K562 (cell line): ENCODE results near the gene PATL2. TPM values are rescaled to one million over a fixed set of nuclear protein-coding genes. Genes with fewer than 3 reads are reported as not detected.

Source experiments
- CBX8 ChIP-seq: fragments of 200-600 bp; sonication (generic); IDR thresholded peaks from 2 replicates; pipeline ENCODE4 v1.6.1; 2012; ENCODE audit warnings: borderline replicate concordance, mixed run types, low read depth, mild to moderate bottlenecking, moderate library complexity, mixed read lengths, low read length, control low read depth, inconsistent platforms; ENCODE audit not compliant: poor library complexity, severe bottlenecking; ENCODE audit errors: extremely low read depth
- CCAR2 ChIP-seq: fragments of 200-400 bp; formaldehyde crosslinking; IDR thresholded peaks from 2 replicates; pipeline ENCODE4 v1.6.1; 2017; ENCODE audit warnings: mild to moderate bottlenecking, low read depth, low read length
- CHD2 ChIP-seq: IDR thresholded peaks from 2 replicates; pipeline ENCODE4 v1.6.1; 2011; ENCODE audit warnings: low read depth, low read length
- DMBX1 ChIP-seq: fragments of 250-450 bp; sonication (Bioruptor Pico); IDR thresholded peaks from 2 replicates; pipeline ENCODE4 v1.8.0; 2022; ENCODE audit warnings: inconsistent platforms, mild to moderate bottlenecking, moderate library complexity, borderline replicate concordance
- EHMT2 ChIP-seq: fragments of 450-650 bp; IDR thresholded peaks from 2 replicates; pipeline ENCODE4 v1.6.1; 2018; ENCODE audit warnings: antibody characterized with exemption
- EWSR1 ChIP-seq: fragments of 450-650 bp; IDR thresholded peaks from 2 replicates; pipeline ENCODE4 v1.6.1; 2018; ENCODE audit warnings: borderline replicate concordance, mild to moderate bottlenecking, low read depth, moderate library complexity; ENCODE audit not compliant: partially characterized antibody
- IRF2 ChIP-seq: sonication (generic); formaldehyde crosslinking; IDR thresholded peaks from 2 replicates; pipeline ENCODE4 v1.8.1; 2022; ENCODE audit warnings: mild to moderate bottlenecking, missing genetic modification reagents
- MXI1 ChIP-seq: IDR thresholded peaks from 2 replicates; pipeline ENCODE4 v1.6.1; 2011; ENCODE audit warnings: low read depth, mild to moderate bottlenecking, improper control_type of control experiment, low read length
- MYNN ChIP-seq, 2 experiments: sonication (generic); formaldehyde crosslinking in 1 of 2; IDR thresholded peaks; 2 replicates each; pipeline versions ENCODE4 v1.5.0 to v1.6.1; 2016 to 2020; ENCODE audit warnings: antibody characterized with exemption in 1 of 2, missing genetic modification reagents in 1 of 2
- NBN ChIP-seq: fragments of 450-650 bp; IDR thresholded peaks from 2 replicates; pipeline ENCODE4 v1.6.1; 2016; ENCODE audit warnings: low read depth, mild to moderate bottlenecking
- RFX5 ChIP-seq: IDR thresholded peaks from 2 replicates; pipeline ENCODE4 v1.6.1; 2011; ENCODE audit warnings: low read depth, mild to moderate bottlenecking, improper control_type of control experiment, low read length
- SMARCC2 ChIP-seq: fragments of 450-650 bp; IDR thresholded peaks from 2 replicates; pipeline ENCODE4 v1.6.1; 2017; ENCODE audit warnings: antibody characterized with exemption, moderate library complexity, mild to moderate bottlenecking, low read depth
- TAF9B ChIP-seq: fragments of 450-650 bp; IDR thresholded peaks from 2 replicates; pipeline ENCODE4 v1.6.1; 2018; ENCODE audit warnings: mild to moderate bottlenecking; ENCODE audit not compliant: partially characterized antibody
- THRAP3 ChIP-seq: fragments of 450-650 bp; IDR thresholded peaks from 2 replicates; pipeline ENCODE4 v1.6.1; 2016; ENCODE audit warnings: mild to moderate bottlenecking, inconsistent platforms, borderline replicate concordance
- ZNF324 ChIP-seq: fragments of 250-450 bp; sonication (Bioruptor Pico); IDR thresholded peaks from 2 replicates; pipeline ENCODE4 v1.4.0; 2020; ENCODE audit warnings: mild to moderate bottlenecking
- ZNF41 ChIP-seq: fragments of 250-450 bp; sonication (Bioruptor Pico); conservative IDR thresholded peaks from 2 replicates; pipeline ENCODE4 v1.4.0; 2020; ENCODE audit warnings: mild to moderate bottlenecking
- ZNF57 ChIP-seq: fragments of 450-650 bp; formaldehyde crosslinking; IDR thresholded peaks from 2 replicates; pipeline ENCODE4 v1.4.0; 2020; ENCODE audit warnings: mild to moderate bottlenecking, moderate library complexity
- ZNF583 ChIP-seq: fragments of 250-450 bp; sonication (Bioruptor Pico); IDR thresholded peaks from 2 replicates; pipeline ENCODE4 v1.4.0; 2020
- polyA plus RNA-seq, 8 experiments: library from polyadenylated mRNA; depleted of rRNA in 4 of 8; stranded (reverse) in 5 of 8; unstranded in 3 of 8; fragments of >200 nt; fragmentation: Nextera tagmentation in 2 of 8; fragmentation: Illumina TruSeq in 1 of 8; extraction: Ambion mirVana in 2 of 8; extraction: Trizol in 1 of 8; gene quantifications; 2 replicates each; pipeline versions ENCODE4 v1.2.1 to v1.2.3, GENCODE V29; 2011 to 2014; ENCODE audit warnings: inconsistent platforms in 1 of 8, missing spikeins in 1 of 8
- total RNA-seq, 7 experiments: library from RNA; depleted of rRNA in 6 of 7; stranded (reverse); fragments of >200 nt in 6 of 7; fragmentation: Illumina TruSeq in 2 of 7; extraction: Trizol in 2 of 7; gene quantifications; 2 replicates each; pipeline versions ENCODE4 v1.2.1 to v1.2.3, GENCODE V29; 2011 to 2021; ENCODE audit warnings: low replicate concordance in 1 of 7
- TF ChIP-seq, protein P1 (sequence below): fragments of 250-450 bp; sonication (Bioruptor Pico); IDR thresholded peaks from 2 replicates; pipeline ENCODE4 v1.5.0; 2020; ENCODE audit warnings: mild to moderate bottlenecking
- TF ChIP-seq, protein P2 (sequence below), 2 experiments: fragments of 450-650 bp in 1 of 2; sonication (generic) in 1 of 2; formaldehyde crosslinking in 1 of 2; IDR thresholded peaks in 1 of 2; conservative IDR thresholded peaks in 1 of 2; 2 replicates each; pipeline versions ENCODE4 v1.6.1 to v1.8.1; 2016 to 2023; ENCODE audit warnings: mild to moderate bottlenecking in 2 of 2, moderate library complexity in 2 of 2, inconsistent platforms in 1 of 2, missing genetic modification reagents in 1 of 2
- TF ChIP-seq, protein P3 (sequence below): IDR thresholded peaks from 2 replicates; pipeline ENCODE4 v1.6.1; 2011; ENCODE audit warnings: borderline replicate concordance, low read depth, mild to moderate bottlenecking, moderate library complexity, low read length; ENCODE audit not compliant: insufficient read depth, poor library complexity, severe bottlenecking

Gene PATL2
- total and polyA plus RNA-seq, 9 of the 15 experiments (the other 6 are each of a cell fraction or from before 2014, with no cell fraction given): 0.42 to 1.1 (median 0.86) TPM

DNA sequence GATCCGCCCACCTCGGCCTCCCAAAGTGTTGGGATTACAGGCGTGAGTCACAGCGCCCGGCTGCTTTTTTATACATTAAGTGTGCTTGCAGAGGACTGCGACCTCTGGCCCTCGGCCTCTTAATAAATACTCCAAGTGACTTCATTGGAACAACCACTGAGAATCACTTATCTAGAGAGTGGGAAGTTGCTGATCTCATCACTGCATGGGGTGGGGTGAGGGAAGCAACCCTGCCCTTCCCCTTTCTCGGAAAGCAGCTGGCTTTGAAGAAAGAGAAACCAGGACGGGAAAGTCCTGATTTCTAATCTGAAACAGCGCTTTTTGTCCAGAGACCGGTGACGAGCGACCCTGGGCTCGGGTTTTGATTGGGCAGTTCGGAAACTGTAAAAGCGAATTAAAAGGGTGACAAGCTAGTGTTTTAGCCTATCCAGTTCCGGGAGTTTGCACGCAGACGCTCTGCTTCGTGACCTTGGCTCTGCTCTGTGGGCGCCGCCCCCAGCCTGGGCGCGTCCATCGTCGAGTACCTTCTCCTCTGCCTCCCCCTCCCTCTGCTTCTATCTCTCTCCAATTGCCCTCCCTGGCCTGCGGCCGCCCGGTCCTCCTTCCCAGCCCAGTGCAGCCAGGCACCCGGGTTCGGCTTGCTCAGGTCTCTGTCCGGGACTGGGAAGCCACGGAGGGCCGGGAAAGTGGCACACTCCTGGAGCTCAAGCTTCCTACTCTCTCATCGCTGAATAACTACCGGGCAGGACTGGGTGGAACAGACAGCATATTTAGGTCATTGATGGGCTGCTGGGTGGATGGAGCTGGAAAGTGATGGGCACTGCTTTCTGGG lies 17.7 kb upstream of the PATL2 start (continued):
- no peak for TF ChIP-seq ZNF41 (CRISPR knock-in tag)
- TF ChIP-seq DMBX1: no peak; the same call in 1 of the 2 replicates
- TF ChIP-seq, protein P1, sequence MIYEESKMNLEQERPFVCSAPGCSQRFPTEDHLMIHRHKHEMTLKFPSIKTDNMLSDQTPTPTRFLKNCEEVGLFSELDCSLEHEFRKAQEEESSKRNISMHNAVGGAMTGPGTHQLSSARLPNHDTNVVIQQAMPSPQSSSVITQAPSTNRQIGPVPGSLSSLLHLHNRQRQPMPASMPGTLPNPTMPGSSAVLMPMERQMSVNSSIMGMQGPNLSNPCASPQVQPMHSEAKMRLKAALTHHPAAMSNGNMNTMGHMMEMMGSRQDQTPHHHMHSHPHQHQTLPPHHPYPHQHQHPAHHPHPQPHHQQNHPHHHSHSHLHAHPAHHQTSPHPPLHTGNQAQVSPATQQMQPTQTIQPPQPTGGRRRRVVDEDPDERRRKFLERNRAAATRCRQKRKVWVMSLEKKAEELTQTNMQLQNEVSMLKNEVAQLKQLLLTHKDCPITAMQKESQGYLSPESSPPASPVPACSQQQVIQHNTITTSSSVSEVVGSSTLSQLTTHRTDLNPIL: no peak
- TF ChIP-seq IRF2 (CRISPR knock-in tag): no peak
- peak; percentile 99 for TF ChIP-seq RFX5
- TF ChIP-seq THRAP3: no peak
- TF ChIP-seq MXI1: no peak
- TF ChIP-seq EWSR1: no peak
- TF ChIP-seq MYNN (IDR thresholded peaks at IDR 0.05): peak; percentile 58
- no peak for TF ChIP-seq MYNN (CRISPR knock-in tag; IDR thresholded peaks at IDR 0.05)
- TF ChIP-seq, protein P2, sequence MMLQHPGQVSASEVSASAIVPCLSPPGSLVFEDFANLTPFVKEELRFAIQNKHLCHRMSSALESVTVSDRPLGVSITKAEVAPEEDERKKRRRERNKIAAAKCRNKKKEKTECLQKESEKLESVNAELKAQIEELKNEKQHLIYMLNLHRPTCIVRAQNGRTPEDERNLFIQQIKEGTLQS (IDR thresholded peaks at IDR 0.05): peak; percentile 96
- TF ChIP-seq, protein P2 (CRISPR knock-in tag; conservative IDR thresholded peaks at IDR 0.05): peak; percentile 78; the same call in 1 of the 2 replicates
- TF ChIP-seq, protein P3, sequence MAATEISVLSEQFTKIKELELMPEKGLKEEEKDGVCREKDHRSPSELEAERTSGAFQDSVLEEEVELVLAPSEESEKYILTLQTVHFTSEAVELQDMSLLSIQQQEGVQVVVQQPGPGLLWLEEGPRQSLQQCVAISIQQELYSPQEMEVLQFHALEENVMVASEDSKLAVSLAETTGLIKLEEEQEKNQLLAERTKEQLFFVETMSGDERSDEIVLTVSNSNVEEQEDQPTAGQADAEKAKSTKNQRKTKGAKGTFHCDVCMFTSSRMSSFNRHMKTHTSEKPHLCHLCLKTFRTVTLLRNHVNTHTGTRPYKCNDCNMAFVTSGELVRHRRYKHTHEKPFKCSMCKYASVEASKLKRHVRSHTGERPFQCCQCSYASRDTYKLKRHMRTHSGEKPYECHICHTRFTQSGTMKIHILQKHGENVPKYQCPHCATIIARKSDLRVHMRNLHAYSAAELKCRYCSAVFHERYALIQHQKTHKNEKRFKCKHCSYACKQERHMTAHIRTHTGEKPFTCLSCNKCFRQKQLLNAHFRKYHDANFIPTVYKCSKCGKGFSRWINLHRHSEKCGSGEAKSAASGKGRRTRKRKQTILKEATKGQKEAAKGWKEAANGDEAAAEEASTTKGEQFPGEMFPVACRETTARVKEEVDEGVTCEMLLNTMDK: no peak
- no peak for TF ChIP-seq ZNF583 (CRISPR knock-in tag)
- peak; percentile 93 for TF ChIP-seq NBN
- peak; percentile 97 for TF ChIP-seq TAF9B
- no peak for TF ChIP-seq ZNF324
- TF ChIP-seq EHMT2: no peak
- no peak for TF ChIP-seq CCAR2
- peak; percentile 69 for TF ChIP-seq SMARCC2
- no peak for TF ChIP-seq CHD2
- TF ChIP-seq ZNF57: no peak
- no peak for TF ChIP-seq CBX8
